Activated naive CD4-positive, alpha-beta T cell treated with anti-CD3 and anti-CD28 coated beads, Interleukin-2, amount 50 U/mL, for 16 hours (primary cell): Measurements from ENCODE around the gene SETD3.

Experiments used
- DNase-seq: peaks from one replicate; pipeline ENCODE4 v3.0.0-alpha.2; 2020

The SETD3 gene

GRCh38 chr14:99516871-99517642 lies 36.4 kb upstream of the SETD3 start:
- peak; percentile 8 for DNase-seq

DNA sequence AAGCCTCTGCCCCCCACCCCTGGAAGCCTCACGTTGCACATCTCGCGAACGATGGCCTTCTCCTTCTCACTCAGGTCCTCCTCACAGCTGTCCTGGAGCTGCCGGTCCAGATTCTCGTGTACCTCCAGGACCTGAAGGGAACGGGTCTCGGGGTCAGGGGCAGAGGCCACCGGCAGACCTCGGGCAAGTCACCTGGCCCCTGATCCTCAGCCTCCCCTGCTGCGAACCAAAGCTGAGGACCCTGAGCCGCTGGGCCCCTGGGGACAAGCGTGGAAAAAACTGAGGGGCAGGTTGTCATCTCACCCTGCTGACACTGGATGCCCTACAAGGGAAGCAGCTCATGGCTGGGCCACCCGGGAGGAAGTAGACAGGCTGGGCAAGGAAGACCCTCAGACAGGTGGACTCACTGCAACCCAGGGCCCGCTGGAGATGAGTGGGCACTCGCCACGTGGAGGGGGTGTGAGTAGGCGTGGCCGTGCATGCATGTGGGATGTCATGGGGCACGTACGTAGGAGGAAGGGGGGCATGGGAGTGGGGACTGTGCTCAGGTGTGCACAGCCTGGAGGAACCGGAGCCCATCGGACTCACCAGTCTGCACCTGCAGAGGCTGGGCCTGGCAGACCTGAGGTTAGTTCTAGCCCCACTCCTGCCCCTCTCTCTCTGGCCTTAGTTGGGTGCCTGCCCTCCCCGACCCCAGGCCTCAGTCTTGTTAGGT lies 35.7 kb upstream of the SETD3 start:
- peak; percentile 10 for DNase-seq

- peak; percentile 7 for DNase-seq
Observed at GRCh38 chr14:99515301-99516155, 34.9 kb upstream of the SETD3 start.

DNA sequence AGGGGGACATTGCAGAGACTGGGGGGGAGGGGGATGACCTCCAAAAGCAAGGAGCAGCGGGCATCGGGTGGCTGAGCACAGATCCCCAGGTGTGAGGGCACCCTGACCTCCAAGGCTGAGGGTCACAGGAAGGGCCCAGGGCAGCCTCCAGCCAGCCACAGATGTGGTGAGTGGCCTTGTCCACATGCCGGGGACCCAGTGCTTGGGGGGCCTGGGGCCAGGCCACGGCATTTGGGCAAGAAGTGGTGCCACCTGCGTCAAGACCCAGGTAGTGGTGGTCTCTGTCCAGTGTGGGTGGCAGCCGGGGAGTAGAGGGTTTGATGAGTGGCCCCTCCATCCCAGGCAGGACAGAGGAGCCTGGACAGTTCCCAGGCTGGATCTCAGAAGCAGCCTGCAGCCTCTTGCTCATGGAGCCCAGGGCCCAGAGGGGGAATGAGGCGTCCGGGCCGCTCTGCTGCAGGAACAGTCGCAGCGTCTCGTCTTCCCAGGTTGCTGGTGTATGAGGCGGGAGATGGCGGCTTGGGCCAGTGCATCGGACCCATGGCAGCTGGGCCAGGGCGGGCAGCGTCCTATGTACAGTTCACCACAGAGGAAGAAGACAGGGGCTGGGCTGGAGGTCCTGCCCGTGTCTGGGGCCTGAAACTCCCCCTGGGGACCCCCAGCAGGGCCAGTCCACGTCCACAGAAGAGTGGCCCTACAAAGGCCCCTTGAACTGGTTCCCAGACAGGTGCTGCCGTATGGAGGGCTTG lies 34.1 kb upstream of the SETD3 start:
- peak; percentile 10 for DNase-seq

DNA sequence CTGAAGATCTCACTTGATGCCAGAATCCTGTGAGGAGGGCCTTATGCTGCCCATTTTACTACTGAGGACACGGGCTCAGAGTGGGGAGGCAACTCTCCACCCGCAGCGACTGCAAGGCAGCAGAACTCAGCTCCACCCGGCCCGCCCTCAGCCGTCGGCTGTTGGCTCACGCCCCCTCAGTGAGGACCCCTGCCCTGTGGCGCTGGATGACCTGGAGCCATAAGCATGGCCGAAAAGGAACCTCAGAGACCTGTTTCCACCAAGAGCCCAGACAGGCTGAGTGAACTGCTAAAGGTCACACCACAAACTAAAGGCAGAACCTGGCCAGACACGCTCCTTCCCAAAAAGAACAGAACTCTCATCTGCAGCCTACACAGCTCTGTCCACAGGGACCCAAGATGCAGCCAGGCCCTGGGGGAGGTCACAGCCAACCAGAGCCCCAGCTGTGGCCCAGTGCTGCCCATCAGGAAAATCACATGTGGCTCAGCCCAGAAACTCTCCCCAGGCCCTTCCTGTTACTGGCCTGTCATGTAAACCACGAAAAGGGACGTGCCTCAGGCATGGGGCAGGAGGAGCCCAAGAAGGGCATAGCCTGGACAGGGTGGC lies 33.4 kb upstream of the SETD3 start:
- no peak for DNase-seq

- no peak for DNase-seq
Observed at GRCh38 chr14:99513183-99513694, 32.6 kb upstream of the SETD3 start.

DNA sequence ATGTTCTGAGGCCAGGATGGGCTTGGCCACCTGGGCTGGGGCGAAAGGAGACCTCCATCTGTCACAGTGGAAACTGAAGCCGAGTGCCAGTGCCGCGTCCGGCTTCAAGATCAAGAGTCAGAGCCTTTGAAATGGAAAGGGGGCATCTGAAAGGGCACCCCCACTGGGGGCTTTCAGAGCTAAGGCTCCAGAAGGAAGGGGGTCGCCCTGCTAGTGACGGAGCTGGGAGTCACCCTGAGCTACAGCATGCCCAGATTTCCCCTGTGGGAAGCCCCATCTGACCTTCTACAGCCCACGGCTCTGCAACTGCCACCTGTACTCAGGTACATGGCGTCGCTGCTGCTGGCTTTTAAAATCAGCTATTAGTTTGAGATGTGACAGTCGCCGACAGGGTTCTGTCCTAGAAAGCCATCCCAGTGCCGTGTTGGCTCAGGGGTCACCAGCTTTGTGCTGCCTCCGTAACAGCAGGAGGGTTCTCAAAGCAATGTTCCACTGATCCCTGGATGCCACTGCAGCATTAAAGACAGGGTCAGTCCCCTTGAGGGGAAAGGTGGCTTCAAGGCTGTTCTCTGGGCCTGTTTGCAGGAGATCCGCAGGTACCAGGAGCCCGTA lies 32.0 kb upstream of the SETD3 start:
- no peak for DNase-seq

DNA sequence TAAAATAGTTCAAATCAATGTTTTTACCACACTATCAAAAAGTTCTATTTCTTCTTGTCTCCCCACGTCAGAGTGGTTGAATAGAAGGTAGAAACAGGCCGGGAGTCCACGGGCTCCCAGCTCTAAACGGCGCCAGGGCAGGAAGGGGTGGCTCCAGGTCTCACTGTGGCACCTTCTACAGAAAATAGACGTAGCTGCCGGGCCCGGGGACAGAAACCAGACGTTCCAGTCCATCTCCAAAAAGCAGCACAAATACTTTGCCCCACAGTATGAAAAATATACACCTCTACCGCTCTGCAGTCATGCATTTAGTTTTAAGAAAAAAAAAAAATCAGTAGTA lies 31.4 kb upstream of the SETD3 start:
- DNase-seq, result no peak

GRCh38 chr14:99511421-99512109 lies 30.9 kb upstream of the SETD3 start:
- DNase-seq, result no peak

- DNase-seq, result no peak
Observed at GRCh38 chr14:99510556-99511139, 30.0 kb upstream of the SETD3 start.

- no peak for DNase-seq
Observed at GRCh38 chr14:99509871-99510555, 29.4 kb upstream of the SETD3 start.

- DNase-seq, result no peak
Observed at GRCh38 chr14:99508896-99509629, 28.4 kb upstream of the SETD3 start.

GRCh38 chr14:99507860-99508640 lies 27.4 kb upstream of the SETD3 start:
- DNase-seq, result no peak

GRCh38 chr14:99506276-99506675 lies 25.6 kb upstream of the SETD3 start:
- DNase-seq, result no peak

DNA sequence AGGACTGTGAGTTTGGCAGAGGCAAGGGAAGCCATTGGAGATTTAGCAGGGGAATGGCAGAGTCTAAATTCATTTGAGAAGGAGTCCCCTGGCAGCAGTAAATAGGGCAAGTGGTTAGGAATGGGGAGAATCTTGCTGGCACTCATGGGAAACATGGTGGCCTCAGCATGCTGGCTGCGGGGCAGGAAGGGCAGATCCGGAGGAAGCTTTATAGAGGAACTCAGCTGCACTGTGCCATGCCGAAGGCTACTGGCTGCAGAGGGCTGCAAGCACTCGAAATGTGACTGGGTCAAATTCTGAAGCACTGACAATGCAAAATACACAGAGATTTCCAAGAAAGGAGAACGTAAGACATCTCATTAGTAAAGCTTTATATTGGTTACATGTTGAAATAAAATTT lies 24.4 kb upstream of the SETD3 start:
- DNase-seq, result no peak

DNA sequence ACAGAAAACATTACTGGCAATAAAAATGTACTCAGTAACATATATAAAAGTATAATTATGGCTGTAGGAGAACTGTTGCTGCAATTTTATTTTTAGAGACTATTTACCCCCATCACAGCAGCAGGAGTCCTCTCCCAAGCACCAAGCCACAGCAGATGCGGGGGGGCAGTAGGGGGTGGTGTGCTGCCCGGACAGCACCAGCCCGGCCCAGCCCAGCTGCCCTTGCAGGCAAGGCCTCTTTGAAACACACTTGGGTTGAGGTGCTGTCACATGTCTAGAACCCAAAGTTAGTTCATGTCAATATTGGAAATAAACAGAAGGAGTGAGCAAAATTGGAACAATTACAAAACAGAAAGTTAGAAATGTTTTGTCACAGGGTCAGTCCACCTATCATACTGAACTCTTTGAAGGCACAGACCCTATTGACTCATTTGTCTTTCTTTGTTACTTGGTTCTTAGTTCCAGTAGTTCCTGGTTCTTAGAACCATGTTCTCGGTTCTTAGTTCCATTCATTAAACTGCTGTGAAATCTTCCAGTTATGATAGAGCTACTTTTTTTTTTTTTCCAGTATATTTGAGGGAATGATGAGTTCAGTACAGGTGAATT lies 23.3 kb upstream of the SETD3 start:
- DNase-seq, result no peak

DNA sequence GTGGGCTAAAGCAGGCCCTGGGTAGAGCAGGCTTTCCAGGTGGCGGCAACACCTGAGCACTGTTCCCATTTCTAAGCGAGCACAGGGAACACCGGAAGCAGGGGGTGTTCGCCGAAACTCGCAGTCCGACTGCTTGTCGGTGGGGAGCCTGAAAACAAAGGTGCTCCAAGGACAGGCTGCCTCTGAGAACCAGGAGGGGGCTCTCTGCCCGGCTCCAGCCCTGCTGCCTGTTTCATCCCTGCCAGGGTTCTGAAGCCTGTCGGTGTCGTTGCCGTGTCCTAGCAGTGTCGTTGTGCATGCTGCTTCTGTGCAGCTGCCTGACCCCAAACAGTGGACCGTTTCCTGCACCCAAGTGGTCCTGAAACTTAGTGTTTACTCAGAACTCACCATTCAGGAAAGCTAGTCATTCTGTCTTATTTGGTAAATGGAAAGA lies 22.3 kb upstream of the SETD3 start:
- DNase-seq, result no peak

GRCh38 chr14:99497894-99498293 lies 17.2 kb upstream of the SETD3 start:
- DNase-seq, result no peak
